ENCODE results near the gene CUTA.

Gene CUTA

GRCh38 chr6:33416386-33417127 lies 1.4 kb downstream of the CUTA start:
- FAIRE-seq (no peak), DNase-seq (ENCODE audit: insufficient read length, low spot score) (no peak)
- TF ChIP-seq CTCF (IDR thresholded peaks at IDR 0.05; ENCODE audit: insufficient read depth, missing control alignments), result no peak

GRCh38 chr6:33415831-33416230 lies 2.1 kb downstream of the CUTA start:
- DNase-seq (ENCODE audit: insufficient read length, low spot score) (no peak), FAIRE-seq (no peak)
- TF ChIP-seq CTCF (IDR thresholded peaks at IDR 0.05; ENCODE audit: insufficient read depth, missing control alignments), result no peak

GRCh38 chr6:33414592-33415271 lies 3.2 kb downstream of the CUTA start:
- peak; percentile 37 for TF ChIP-seq CTCF (IDR thresholded peaks at IDR 0.05; ENCODE audit: insufficient read depth, missing control alignments)
- DNase-seq (ENCODE audit: insufficient read length, low spot score) (peak; percentile 64), FAIRE-seq (no peak)

- TF ChIP-seq CTCF (IDR thresholded peaks at IDR 0.05; ENCODE audit: insufficient read depth, missing control alignments), result no peak
- no peak for FAIRE-seq
- no peak for DNase-seq (ENCODE audit: insufficient read length, low spot score)
These were observed 4.4 kb downstream of the CUTA start for GRCh38 chr6:33413241-33414120.

GRCh38 chr6:33412140-33413009 lies 5.5 kb downstream of the CUTA start:
- no peak for TF ChIP-seq CTCF (IDR thresholded peaks at IDR 0.05; ENCODE audit: insufficient read depth, missing control alignments)
- no peak for FAIRE-seq
- DNase-seq (ENCODE audit: insufficient read length, low spot score), result no peak

GRCh38 chr6:33411632-33412005 lies 6.3 kb downstream of the CUTA start:
- no peak for FAIRE-seq
- TF ChIP-seq CTCF (IDR thresholded peaks at IDR 0.05; ENCODE audit: insufficient read depth, missing control alignments), result no peak
- no peak for DNase-seq (ENCODE audit: insufficient read length, low spot score)

Data from D721Med (cell line).